ENCODE results near the gene SLF1.

The SLF1 gene

GRCh38 chr5:94725142-94725541 lies 106.7 kb downstream of the SLF1 start:
- no peak for DNase-seq

- DNase-seq, result no peak
These were observed 113.0 kb downstream of the SLF1 start for GRCh38 chr5:94731471-94731870.

- no peak for DNase-seq
These were observed 118.0 kb downstream of the SLF1 start for GRCh38 chr5:94736498-94736897.

- no peak for DNase-seq
These were observed 121.8 kb downstream of the SLF1 start for GRCh38 chr5:94740286-94740685.

- no peak for DNase-seq
These were observed 124.4 kb downstream of the SLF1 start for GRCh38 chr5:94742852-94743251.

GRCh38 chr5:94744906-94745305 lies 126.4 kb downstream of the SLF1 start:
- no peak for DNase-seq

GRCh38 chr5:94745786-94746730 lies 127.6 kb downstream of the SLF1 start:
- DNase-seq, result no peak

- DNase-seq, result no peak
These were observed 128.3 kb downstream of the SLF1 start for GRCh38 chr5:94746731-94747124.
